ENCODE measurements around the gene CADM1. TPM values are rescaled to one million over a fixed set of nuclear protein-coding genes. Genes with fewer than 3 reads are reported as not detected.

CADM1 gene
- total and polyA plus RNA-seq, 10 of the 15 experiments (the other 5 are each of a cell fraction or from before 2014, with no cell fraction given): 0.03 to 0.48 (median 0.15) TPM; not detected in 3

DNA sequence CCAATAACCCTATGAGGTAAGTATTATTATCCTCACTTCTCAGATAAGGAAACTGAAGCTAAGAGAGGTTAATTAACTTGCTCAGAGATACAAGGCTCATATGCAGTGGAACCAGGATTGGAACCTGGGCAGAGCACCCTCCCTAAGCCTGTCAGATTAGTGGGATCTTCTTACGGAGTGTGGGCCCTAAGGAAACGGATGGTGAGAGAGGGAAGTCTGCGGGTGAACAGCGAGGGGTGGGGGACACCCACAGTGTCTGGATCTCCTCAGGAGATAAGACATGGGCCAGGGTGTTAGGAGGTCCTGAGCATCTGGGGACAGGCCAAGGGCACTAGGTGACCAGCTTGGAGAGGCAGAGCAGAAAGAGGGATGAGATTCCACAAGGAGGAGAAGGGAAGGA is 376.0 kb downstream of the CADM1 start:
- Histone ChIP-seq H2AFZ (ENCODE audit: control insufficient read depth, low read depth, low read length) (no peak overlapping the region), H3K4me3 (no peak overlapping the region), H3K9ac (ENCODE audit: control insufficient read depth, insufficient read depth, low read length) (no peak overlapping the region), H3K27ac (ENCODE audit: control insufficient read depth, insufficient read depth) (no peak overlapping the region), H3K9me3 (replicated peaks; ENCODE audit: control insufficient read depth, insufficient read depth, low read length) (no peaks in the 10 kb centered on the region; the same call in 1 of the 3 replicates), H4K20me1 (ENCODE audit: control insufficient read depth, insufficient read depth) (no peaks in the 10 kb centered on the region), H3K27me3 (replicated peaks in 1 of 2; ENCODE audit: control insufficient read depth in 2 of 2, insufficient read depth in 2 of 2, low read length in 1 of 2) (peaks cover 0 to 4% of the 10 kb centered on the region in 2 experiments; a peak in 2 of 4 replicates), H3K79me2 (ENCODE audit: control insufficient read depth, insufficient read depth, low read length) (no peaks in the 10 kb centered on the region), H3K4me2 (ENCODE audit: control insufficient read depth, insufficient read depth) (no peak overlapping the region), H3K36me3 (ENCODE audit: control insufficient read depth in 2 of 2, insufficient read depth in 2 of 2, low read length in 1 of 2) (no peaks in the 10 kb centered on the region), H3K4me1 (ENCODE audit: control insufficient read depth, insufficient read depth, low read length) (no peaks in the 10 kb centered on the region)
- in situ Hi-C loops (cut with MboI): no loop called here
- no peak for DNase-seq (ENCODE audit: low read depth, low spot score)
- ChIA-PET SMC1A (ENCODE audit: uncharacterized antibody, unreplicated experiment) (no interaction called here), RAD21 (ENCODE audit: unreplicated experiment) (no interaction called here), CTCF (interaction anchor here (0.6 kb wide), 1 partner anchor 389 kb away, joined by 3 read pairs; no protein-coding TSS in a partner anchor), POLR2A (no interaction called here)
- intact Hi-C loops (cut with micrococcal nuclease; ENCODE audit: unreplicated experiment): no loop called here
- 78% methylated on average over 4 of the region's 4 CpGs for WGBS (ENCODE audit: insufficient coverage, insufficient replicate concordance, low lambda C conversion rate, missing lambda C conversion rate)
- BruUV-seq (replicated peaks): no TSS peak
- FAIRE-seq: no peak
- ATAC-seq: no peak
- TF ChIP-seq IRF4 (IDR thresholded peaks at IDR 0.05; ENCODE audit: low read depth, low read length) (no peak), SMAD5 (IDR thresholded peaks at IDR 0.05; ENCODE audit: low read depth) (no peak), NRF1 (conservative IDR thresholded peaks at IDR 0.05; ENCODE audit: low read depth, low read length) (no peak), TCF3 (IDR thresholded peaks at IDR 0.05; ENCODE audit: borderline replicate concordance, insufficient read depth, low read depth, low read length) (no peak), HCFC1 (IDR thresholded peaks at IDR 0.05; ENCODE audit: low read length) (no peak), HDAC6 (IDR thresholded peaks at IDR 0.05; ENCODE audit: unreplicated experiment) (no peak), JUND (IDR thresholded peaks at IDR 0.05; ENCODE audit: low read depth, low read length) (no peak)
- TF ChIP-seq, protein P1, sequence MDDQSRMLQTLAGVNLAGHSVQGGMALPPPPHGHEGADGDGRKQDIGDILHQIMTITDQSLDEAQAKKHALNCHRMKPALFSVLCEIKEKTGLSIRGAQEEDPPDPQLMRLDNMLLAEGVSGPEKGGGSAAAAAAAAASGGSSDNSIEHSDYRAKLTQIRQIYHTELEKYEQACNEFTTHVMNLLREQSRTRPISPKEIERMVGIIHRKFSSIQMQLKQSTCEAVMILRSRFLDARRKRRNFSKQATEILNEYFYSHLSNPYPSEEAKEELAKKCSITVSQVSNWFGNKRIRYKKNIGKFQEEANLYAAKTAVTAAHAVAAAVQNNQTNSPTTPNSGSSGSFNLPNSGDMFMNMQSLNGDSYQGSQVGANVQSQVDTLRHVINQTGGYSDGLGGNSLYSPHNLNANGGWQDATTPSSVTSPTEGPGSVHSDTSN (IDR thresholded peaks at IDR 0.05; ENCODE audit: insufficient replicate concordance, low read depth, low read length): no peak
- TF ChIP-seq, protein P2, sequence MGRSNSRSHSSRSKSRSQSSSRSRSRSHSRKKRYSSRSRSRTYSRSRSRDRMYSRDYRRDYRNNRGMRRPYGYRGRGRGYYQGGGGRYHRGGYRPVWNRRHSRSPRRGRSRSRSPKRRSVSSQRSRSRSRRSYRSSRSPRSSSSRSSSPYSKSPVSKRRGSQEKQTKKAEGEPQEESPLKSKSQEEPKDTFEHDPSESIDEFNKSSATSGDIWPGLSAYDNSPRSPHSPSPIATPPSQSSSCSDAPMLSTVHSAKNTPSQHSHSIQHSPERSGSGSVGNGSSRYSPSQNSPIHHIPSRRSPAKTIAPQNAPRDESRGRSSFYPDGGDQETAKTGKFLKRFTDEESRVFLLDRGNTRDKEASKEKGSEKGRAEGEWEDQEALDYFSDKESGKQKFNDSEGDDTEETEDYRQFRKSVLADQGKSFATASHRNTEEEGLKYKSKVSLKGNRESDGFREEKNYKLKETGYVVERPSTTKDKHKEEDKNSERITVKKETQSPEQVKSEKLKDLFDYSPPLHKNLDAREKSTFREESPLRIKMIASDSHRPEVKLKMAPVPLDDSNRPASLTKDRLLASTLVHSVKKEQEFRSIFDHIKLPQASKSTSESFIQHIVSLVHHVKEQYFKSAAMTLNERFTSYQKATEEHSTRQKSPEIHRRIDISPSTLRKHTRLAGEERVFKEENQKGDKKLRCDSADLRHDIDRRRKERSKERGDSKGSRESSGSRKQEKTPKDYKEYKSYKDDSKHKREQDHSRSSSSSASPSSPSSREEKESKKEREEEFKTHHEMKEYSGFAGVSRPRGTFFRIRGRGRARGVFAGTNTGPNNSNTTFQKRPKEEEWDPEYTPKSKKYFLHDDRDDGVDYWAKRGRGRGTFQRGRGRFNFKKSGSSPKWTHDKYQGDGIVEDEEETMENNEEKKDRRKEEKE (IDR thresholded peaks at IDR 0.05): no peak
- TF ChIP-seq, protein P3, sequence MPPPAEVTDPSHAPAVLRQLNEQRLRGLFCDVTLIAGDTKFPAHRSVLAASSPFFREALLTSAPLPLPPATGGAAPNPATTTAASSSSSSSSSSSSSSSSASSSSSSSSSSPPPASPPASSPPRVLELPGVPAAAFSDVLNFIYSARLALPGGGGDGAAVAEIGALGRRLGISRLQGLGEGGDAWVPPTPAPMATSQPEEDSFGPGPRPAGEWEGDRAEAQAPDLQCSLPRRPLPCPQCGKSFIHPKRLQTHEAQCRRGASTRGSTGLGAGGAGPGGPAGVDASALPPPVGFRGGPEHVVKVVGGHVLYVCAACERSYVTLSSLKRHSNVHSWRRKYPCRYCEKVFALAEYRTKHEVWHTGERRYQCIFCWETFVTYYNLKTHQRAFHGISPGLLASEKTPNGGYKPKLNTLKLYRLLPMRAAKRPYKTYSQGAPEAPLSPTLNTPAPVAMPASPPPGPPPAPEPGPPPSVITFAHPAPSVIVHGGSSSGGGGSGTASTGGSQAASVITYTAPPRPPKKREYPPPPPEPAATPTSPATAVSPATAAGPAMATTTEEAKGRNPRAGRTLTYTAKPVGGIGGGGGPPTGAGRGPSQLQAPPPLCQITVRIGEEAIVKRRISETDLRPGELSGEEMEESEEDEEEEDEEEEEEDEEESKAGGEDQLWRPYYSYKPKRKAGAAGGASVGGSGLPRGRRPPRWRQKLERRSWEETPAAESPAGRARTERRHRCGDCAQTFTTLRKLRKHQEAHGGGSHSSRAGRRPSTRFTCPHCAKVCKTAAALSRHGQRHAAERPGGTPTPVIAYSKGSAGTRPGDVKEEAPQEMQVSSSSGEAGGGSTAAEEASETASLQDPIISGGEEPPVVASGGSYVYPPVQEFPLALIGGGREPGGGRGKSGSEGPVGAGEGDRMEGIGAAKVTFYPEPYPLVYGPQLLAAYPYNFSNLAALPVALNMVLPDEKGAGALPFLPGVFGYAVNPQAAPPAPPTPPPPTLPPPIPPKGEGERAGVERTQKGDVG (CRISPR knock-in tag; IDR thresholded peaks at IDR 0.05): no peak
- TF ChIP-seq, protein P4, sequence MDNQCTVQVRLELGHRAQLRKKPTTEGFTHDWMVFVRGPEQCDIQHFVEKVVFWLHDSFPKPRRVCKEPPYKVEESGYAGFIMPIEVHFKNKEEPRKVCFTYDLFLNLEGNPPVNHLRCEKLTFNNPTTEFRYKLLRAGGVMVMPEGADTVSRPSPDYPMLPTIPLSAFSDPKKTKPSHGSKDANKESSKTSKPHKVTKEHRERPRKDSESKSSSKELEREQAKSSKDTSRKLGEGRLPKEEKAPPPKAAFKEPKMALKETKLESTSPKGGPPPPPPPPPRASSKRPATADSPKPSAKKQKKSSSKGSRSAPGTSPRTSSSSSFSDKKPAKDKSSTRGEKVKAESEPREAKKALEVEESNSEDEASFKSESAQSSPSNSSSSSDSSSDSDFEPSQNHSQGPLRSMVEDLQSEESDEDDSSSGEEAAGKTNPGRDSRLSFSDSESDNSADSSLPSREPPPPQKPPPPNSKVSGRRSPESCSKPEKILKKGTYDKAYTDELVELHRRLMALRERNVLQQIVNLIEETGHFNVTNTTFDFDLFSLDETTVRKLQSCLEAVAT (IDR thresholded peaks at IDR 0.05): no peak
- TF ChIP-seq, protein P5, sequence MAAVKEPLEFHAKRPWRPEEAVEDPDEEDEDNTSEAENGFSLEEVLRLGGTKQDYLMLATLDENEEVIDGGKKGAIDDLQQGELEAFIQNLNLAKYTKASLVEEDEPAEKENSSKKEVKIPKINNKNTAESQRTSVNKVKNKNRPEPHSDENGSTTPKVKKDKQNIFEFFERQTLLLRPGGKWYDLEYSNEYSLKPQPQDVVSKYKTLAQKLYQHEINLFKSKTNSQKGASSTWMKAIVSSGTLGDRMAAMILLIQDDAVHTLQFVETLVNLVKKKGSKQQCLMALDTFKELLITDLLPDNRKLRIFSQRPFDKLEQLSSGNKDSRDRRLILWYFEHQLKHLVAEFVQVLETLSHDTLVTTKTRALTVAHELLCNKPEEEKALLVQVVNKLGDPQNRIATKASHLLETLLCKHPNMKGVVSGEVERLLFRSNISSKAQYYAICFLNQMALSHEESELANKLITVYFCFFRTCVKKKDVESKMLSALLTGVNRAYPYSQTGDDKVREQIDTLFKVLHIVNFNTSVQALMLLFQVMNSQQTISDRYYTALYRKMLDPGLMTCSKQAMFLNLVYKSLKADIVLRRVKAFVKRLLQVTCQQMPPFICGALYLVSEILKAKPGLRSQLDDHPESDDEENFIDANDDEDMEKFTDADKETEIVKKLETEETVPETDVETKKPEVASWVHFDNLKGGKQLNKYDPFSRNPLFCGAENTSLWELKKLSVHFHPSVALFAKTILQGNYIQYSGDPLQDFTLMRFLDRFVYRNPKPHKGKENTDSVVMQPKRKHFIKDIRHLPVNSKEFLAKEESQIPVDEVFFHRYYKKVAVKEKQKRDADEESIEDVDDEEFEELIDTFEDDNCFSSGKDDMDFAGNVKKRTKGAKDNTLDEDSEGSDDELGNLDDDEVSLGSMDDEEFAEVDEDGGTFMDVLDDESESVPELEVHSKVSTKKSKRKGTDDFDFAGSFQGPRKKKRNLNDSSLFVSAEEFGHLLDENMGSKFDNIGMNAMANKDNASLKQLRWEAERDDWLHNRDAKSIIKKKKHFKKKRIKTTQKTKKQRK (IDR thresholded peaks at IDR 0.05; ENCODE audit: low read depth, low read length): no peak
